NCI-H2029 (cell line): ENCODE results near the gene SHLD1.
"Not testable (repeated sequence)": the region's sequence is repeated elsewhere in the genome, so short reads cannot be mapped to it uniquely, and the experiment has no call there.

Source experiments
- DNase-seq: peaks from one replicate; lab custom pipeline; 2025; lab: John Stamatoyannopoulos, UW

SHLD1 gene

DNA sequence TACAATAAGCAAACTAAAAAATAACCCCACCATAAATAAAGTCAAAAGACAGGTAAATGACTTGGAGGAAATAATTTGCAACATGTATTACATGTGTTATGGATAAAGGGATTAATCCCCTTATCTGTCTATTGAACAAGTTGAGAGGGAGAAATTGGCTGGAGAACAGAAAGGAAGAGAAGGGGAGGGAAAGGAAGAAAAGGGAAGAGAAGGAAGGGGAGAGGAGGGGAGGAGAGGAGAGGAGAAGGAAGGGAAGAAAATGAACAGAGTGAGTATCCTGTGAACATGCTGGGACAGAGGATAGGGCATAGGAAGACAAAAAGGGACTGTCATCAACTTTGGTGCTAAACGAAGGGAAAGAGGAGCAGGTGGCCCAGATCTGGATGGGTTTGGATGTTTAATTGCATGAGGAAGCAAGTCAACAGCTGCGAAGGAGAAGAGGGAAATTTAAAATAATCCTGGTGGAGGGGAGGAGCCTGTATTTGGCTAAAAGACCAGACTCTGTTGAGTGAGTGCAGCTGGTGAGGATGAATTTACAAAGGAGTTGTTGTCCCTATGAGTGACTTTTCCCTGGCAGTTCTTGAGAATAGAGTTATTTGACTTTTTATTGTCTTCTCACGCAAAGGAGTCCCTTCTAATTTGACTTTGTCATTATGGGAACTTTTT lies 14.2 kb upstream of the SHLD1 start:
- peak; percentile 55 for DNase-seq

- no peak for DNase-seq
Measured at GRCh38 chr20:5737619-5737953, 12.6 kb upstream of the SHLD1 start.

- DNase-seq = no peak
Measured at GRCh38 chr20:5737966-5738365, 12.2 kb upstream of the SHLD1 start.

DNA sequence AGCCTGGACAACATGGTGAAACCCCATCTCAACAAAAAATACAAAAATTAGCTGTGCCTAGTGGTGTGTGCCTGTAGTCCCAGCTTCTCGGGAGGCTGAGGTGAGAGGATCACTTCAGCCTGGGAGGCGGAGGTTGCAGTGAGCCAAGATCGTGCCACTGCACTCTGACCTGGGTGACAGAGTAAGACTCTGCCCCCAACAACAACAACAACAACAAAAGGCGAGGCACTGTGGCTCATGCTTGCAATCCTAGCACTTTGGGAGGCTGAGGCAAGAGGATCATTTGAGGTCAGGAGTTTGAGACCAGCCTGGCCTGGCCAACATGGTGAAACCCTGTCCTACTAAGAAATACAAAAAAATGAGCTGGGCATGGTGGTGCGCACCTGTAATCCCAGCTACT lies 9.6 kb upstream of the SHLD1 start:
- not testable (repeated sequence) for DNase-seq

DNA sequence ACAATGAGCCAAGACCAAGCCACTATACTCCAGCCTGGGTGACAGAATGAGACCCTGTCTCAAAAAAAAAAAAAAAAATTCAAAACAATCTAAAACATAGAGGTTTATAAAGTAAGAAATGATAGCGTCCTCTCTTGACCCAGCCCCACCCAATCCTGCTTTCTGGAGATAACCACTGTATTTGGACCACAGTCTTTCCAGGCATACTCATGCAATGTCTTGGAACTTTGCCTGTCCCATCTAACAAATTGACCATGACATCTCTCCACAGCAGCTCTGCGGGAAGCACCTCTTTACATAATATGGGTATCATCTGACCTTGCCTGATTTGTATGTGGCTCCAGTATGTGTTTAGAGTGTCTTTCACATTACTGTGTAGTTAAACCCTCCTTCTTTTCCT lies 9.1 kb upstream of the SHLD1 start:
- DNase-seq = no peak

GRCh38 chr20:5742041-5742440 lies 8.2 kb upstream of the SHLD1 start:
- DNase-seq = no peak

DNA sequence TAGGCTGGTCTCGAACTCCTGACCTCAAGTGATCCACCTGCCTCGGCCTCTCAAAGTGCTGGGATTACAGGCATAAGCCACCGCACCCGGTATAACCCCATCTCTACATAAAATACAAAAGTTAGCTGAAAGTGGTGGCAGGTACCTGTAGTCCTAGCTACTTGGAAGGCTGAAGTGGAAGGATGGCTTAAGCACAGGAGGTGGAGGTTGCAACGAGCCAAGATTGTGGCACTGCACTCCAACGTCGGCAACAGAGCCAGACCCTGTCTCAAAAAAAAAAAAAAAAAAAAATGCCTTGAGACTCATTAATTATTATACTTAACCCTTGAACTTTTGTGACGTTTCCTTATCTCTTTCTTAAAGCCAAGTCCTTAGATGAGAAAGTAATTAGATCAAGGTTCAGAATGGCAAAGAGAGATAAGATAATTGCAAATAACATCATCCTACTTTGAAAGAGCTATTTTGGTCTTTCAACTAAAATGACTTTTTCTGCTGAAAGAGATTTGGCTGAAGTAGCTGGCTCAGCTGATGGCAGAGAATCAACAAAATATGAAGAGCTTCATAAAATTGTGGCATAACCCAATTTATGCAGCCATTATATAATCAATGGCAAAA lies 4.7 kb upstream of the SHLD1 start:
- DNase-seq = no peak

DNA sequence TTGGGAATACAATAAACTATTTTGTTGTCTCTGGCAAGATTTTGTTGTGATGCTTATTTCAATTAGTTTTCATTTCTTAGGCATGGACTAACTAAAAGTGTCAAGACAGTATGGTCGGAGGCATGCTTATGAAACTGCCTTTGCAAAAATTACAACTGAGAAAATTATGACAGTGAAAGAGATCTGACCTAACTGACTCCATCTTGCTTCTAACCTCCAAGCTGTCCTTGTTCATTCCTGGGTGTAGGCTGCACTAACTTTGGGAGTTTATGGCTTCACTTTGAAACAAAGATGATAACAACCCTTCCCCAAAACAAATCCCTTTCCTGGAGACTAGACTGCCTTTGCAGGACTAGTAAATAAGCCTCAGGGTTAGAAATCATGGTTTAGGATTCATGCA lies 4.1 kb upstream of the SHLD1 start:
- no peak for DNase-seq

GRCh38 chr20:5748246-5748645 lies 2.0 kb upstream of the SHLD1 start:
- no peak for DNase-seq

GRCh38 chr20:5749512-5749951 lies 669 bp upstream of the SHLD1 start:
- not testable (repeated sequence) for DNase-seq

GRCh38 chr20:5751856-5752255 lies 1.7 kb downstream of the SHLD1 start:
- DNase-seq = no peak

- DNase-seq = no peak
Measured at GRCh38 chr20:5753814-5754213, 3.6 kb downstream of the SHLD1 start.

DNA sequence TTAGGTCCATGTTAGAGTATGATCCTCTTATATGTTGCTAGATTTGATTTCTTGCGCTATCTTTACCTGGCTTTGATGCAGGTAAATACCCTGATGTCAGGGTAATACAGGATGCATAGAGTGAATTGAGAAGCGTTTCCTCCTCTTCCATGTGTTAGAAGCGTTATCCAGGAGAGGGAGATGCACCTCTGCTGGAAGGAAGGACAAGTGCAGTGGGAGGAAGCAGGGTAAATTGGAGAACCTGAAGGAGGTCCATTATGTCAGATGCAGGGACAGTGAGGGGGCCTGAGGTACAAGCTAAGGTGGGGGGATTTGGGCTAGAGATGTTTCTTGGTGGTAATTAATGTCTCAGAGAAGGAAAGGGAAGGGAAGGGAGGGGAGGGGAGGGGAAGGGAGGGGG lies 7.7 kb downstream of the SHLD1 start:
- DNase-seq = no peak

- peak; percentile 76 for DNase-seq
Measured at GRCh38 chr20:5766085-5766764, 16.0 kb downstream of the SHLD1 start.

- no peak for DNase-seq
Measured at GRCh38 chr20:5767493-5768098, 17.4 kb downstream of the SHLD1 start.

DNA sequence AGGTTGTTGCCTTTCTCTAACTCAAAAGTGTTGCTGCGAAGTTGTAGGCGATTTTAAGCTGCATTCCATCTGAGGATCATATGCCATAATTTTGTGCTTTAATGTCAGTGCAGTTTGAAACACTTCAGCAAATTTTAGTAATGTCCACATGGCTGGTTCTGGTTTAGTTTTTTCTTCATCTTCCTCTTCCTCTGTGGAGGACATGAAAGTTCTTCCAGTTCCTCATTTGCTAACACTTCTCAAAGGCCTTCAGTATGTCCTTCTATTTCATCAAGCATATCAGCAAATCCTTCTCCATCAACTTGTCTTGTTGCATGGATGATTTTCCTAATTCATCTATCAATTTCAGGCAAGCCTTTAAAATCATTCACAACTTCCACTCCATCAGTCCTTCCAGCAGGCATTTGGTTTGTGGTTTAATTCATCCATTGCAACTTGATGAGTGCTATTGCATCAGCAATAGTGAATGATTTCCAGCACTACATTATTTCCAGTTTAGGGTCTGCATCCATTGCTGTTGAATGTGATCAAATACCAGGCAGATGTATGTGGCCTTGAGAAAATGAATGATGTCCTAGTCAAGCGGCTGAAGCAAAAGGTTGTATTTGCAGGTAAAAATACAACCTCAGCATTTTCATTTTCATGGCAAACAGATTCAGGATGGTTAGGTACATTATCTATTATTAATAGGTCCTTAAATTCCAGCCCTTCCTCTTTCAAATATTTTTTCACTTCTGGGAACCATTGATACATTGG lies 20.2 kb downstream of the SHLD1 start:
- DNase-seq = no peak

- DNase-seq = no peak
Measured at GRCh38 chr20:5770987-5771318, 20.8 kb downstream of the SHLD1 start.

DNA sequence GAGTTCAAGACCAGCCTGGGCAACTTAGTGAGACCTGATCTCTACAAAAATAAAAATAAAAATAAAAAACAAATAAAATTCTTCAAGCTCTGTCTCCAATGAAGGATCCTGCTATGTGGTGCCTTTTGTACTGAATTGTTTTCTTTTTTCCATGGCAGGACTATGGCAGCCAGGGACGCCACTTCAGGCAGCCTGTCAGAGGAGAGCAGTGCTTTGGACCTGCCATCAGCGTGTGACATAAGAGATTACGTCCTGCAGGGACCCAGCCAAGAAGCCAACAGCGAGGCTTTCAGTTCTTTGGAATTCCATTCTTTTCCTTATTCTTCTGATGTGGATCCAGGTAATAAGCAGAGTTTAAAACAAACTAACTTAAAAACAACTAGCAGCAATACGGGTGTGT lies 22.5 kb downstream of the SHLD1 start:
- no peak for DNase-seq

DNA sequence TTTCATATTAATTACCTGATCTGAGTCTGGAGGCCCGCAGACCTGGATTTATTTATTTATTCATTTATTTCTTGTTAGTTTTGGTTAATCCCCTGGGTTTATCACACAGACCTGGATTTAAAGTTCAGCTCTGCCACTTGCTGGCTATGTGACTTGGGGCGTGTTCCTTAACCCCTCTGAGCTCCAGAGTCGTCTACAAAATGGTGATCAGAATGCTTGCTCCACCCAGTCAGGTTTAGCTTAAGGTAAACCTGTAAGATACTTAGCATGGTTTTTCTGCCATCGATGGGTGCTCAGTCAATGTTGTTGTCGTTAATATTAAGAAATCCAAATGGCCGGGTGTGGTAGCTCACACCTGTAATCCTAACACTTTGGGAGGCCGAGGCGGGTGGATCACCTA lies 23.4 kb downstream of the SHLD1 start:
- no peak for DNase-seq

- DNase-seq = no peak
Measured at GRCh38 chr20:5776077-5776476, 25.9 kb downstream of the SHLD1 start.

DNA sequence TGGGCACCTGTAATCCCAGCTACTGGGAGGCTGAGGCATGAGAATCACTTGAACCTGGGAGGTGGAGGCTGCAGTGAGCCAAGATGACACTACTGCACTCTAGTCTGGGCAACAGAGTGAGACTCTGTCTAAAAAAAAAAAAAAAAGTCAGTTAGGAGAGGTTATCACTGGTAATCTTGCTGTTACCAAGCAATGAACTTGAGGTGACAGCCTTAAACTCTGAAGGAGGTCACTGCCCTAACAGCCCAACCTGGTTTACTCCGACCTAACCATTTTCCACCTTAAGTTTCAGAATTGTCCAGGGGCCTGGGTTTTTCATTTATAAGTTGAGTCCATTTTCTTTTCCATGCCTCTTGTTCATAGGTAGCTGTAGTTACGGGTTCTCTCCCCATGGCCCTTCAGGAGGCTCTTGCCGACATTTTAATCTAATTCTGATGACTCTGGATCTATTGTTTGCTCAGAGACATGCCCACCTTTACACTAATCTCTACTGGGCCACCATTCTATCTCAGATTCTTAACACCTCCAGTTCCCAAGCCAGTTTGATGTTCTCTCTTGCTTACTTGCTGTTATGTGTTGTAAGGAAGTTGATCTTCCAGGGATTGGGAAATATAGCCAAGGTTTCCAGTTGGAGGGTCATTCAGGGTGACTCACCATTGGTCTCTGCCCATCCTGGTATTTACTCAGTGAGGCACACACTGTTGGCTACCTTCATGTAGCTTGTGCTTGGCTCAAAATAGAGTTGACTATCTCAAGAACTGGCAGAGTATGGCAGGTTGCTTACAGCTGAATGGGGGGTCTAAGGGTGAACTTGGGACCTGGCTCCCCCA lies 29.1 kb downstream of the SHLD1 start:
- DNase-seq = no peak

- no peak for DNase-seq
Measured at GRCh38 chr20:5780846-5781217, 30.6 kb downstream of the SHLD1 start.
